Tibial nerve (tissue), 4 donors: Measurements from ENCODE around the gene ABI1.

Experiments
- CTCF ChIP-seq, 5 experiments: fragments of 200-600 bp in 3 of 5; fragments of 450-650 bp in 2 of 5; sonication (generic) in 3 of 5; IDR thresholded peaks; one replicate each; pipeline ENCODE4 v1.5.1; 2016 to 2019; ENCODE audit warnings: antibody characterized with exemption in 5 of 5, mild to moderate bottlenecking in 3 of 5, moderate library complexity in 2 of 5
- EP300 ChIP-seq, 2 donors: sonication (generic); formaldehyde crosslinking; IDR thresholded peaks; one replicate each; pipeline ENCODE4 v1.6.1; 2017; ENCODE audit warnings: antibody characterized with exemption in 2 of 2, mild to moderate bottlenecking in 1 of 2
- POLR2A ChIP-seq, 2 donors: fragments of 450-650 bp; IDR thresholded peaks; one replicate each; pipeline ENCODE4 v1.6.1; 2017; ENCODE audit warnings: antibody characterized with exemption in 2 of 2, mild to moderate bottlenecking in 2 of 2, moderate library complexity in 2 of 2

GRCh38 chr10:26746061-26746460 lies 114.7 kb downstream of the ABI1 start:
- no peak for TF ChIP-seq CTCF (IDR thresholded peaks at IDR 0.05)
- no peak for TF ChIP-seq EP300 (IDR thresholded peaks at IDR 0.05)
- TF ChIP-seq POLR2A (IDR thresholded peaks at IDR 0.05), result no peak
